Right atrium auricular region (tissue), 2 donors: ENCODE measurements around the gene ATP6V1B1. TPM values are rescaled to one million over a fixed set of nuclear protein-coding genes. Genes with fewer than 3 reads are reported as not detected.

ENCODE experiments used
- DNase-seq: peaks from one replicate; pipeline ENCODE4 v3.0.0-alpha.2; 2019; ENCODE audit warnings: low spot score
- H3K27ac ChIP-seq, 2 donors: fragments of 200-600 bp; sonication (generic); 1 replicate in 1 of 2; 2 replicates in 1 of 2; pipeline ENCODE4 v1.5.1; 2016 to 2019
- H3K27me3 ChIP-seq, 2 donors: fragments of 200-600 bp; sonication (generic); one replicate each; pipeline versions ENCODE4 v1.5.1 to v1.6.0; 2017 to 2019
- H3K36me3 ChIP-seq: fragments of 200-600 bp; sonication (generic); one replicate; pipeline ENCODE4 v1.5.1; 2016
- H3K4me1 ChIP-seq, 2 donors: fragments of 200-600 bp; sonication (generic); one replicate each; pipeline versions ENCODE4 v1.5.1 to v1.6.0; 2017 to 2019
- H3K4me3 ChIP-seq, 2 donors: fragments of 200-600 bp; sonication (generic); 1 replicate in 1 of 2; 2 replicates in 1 of 2; pipeline ENCODE4 v1.5.1; 2017 to 2019; ENCODE audit warnings: mild to moderate bottlenecking in 1 of 2, moderate library complexity in 1 of 2
- H3K9me3 ChIP-seq, 2 donors: fragments of 200-600 bp; sonication (generic); one replicate each; pipeline ENCODE4 v1.5.1; 2019
- CTCF ChIP-seq, 2 donors: fragments of 200-600 bp; sonication (generic); IDR thresholded peaks; one replicate each; pipeline ENCODE4 v1.5.1; 2019; ENCODE audit warnings: antibody characterized with exemption in 2 of 2
- total RNA-seq, 2 donors: library from RNA; depleted of rRNA; stranded (reverse); fragments of >200 nt; gene quantifications; one replicate each; pipeline ENCODE4 v1.1.0, GENCODE V29; 2016

The ATP6V1B1 gene
- total RNA-seq, 2 donors from 2014 or later: not detected

- no peak for DNase-seq
- Histone ChIP-seq H3K9me3 (no peaks in the 10 kb centered on the region), H3K36me3 (no peaks in the 10 kb centered on the region), H3K27me3 (no peaks in the 10 kb centered on the region), H3K4me1 (no peaks in the 10 kb centered on the region), H3K27ac (no peak overlapping the region), H3K4me3 (no peak overlapping the region)
- no peak for TF ChIP-seq CTCF (IDR thresholded peaks at IDR 0.05)
Observed at GRCh38 chr2:70926042-70926441, 9.7 kb upstream of the ATP6V1B1 start.

- DNase-seq: no peak
- Histone ChIP-seq H3K4me1 (no peaks in the 10 kb centered on the region), H3K27me3 (no peaks in the 10 kb centered on the region), H3K4me3 (no peak overlapping the region), H3K9me3 (no peaks in the 10 kb centered on the region), H3K36me3 (no peaks in the 10 kb centered on the region), H3K27ac (no peak overlapping the region)
- TF ChIP-seq CTCF (IDR thresholded peaks at IDR 0.05): no peak
Observed at GRCh38 chr2:70927138-70927537, 8.6 kb upstream of the ATP6V1B1 start.

- no peak for TF ChIP-seq CTCF (IDR thresholded peaks at IDR 0.05)
- H3K36me3 ChIP-seq: no peaks in the 10 kb centered on the region
- no peaks in the 10 kb centered on the region for H3K27me3 ChIP-seq
- no peak overlapping the region for H3K27ac ChIP-seq
- H3K9me3 ChIP-seq: no peaks in the 10 kb centered on the region
- no peak overlapping the region for H3K4me3 ChIP-seq
- no peaks in the 10 kb centered on the region for H3K4me1 ChIP-seq
- no peak for DNase-seq
Observed at GRCh38 chr2:70927641-70928040, 8.1 kb upstream of the ATP6V1B1 start.

- no peak for DNase-seq
- Histone ChIP-seq H3K4me3 (no peak overlapping the region), H3K27me3 (no peaks in the 10 kb centered on the region), H3K9me3 (no peaks in the 10 kb centered on the region), H3K27ac (no peak overlapping the region), H3K4me1 (no peaks in the 10 kb centered on the region), H3K36me3 (no peaks in the 10 kb centered on the region)
- no peak for TF ChIP-seq CTCF (IDR thresholded peaks at IDR 0.05)
Observed at GRCh38 chr2:70928366-70928765, 7.3 kb upstream of the ATP6V1B1 start.

GRCh38 chr2:70930371-70931329 lies 5.0 kb upstream of the ATP6V1B1 start:
- TF ChIP-seq CTCF (IDR thresholded peaks at IDR 0.05): no peak
- Histone ChIP-seq H3K4me1 (no peaks in the 10 kb centered on the region), H3K27me3 (no peaks in the 10 kb centered on the region), H3K36me3 (no peaks in the 10 kb centered on the region), H3K27ac (no peak overlapping the region), H3K9me3 (no peaks in the 10 kb centered on the region), H3K4me3 (no peak overlapping the region)
- peak; percentile 30 for DNase-seq
